ENCODE data around the gene SCTR.

GRCh38 chr2:119433636-119434327 is 90.5 kb downstream of the SCTR start:
- TF ChIP-seq, protein P1, sequence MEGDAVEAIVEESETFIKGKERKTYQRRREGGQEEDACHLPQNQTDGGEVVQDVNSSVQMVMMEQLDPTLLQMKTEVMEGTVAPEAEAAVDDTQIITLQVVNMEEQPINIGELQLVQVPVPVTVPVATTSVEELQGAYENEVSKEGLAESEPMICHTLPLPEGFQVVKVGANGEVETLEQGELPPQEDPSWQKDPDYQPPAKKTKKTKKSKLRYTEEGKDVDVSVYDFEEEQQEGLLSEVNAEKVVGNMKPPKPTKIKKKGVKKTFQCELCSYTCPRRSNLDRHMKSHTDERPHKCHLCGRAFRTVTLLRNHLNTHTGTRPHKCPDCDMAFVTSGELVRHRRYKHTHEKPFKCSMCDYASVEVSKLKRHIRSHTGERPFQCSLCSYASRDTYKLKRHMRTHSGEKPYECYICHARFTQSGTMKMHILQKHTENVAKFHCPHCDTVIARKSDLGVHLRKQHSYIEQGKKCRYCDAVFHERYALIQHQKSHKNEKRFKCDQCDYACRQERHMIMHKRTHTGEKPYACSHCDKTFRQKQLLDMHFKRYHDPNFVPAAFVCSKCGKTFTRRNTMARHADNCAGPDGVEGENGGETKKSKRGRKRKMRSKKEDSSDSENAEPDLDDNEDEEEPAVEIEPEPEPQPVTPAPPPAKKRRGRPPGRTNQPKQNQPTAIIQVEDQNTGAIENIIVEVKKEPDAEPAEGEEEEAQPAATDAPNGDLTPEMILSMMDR (conservative IDR thresholded peaks at IDR 0.05), result no peak
- TF ChIP-seq EZH2 (IDR thresholded peaks at IDR 0.05; ENCODE audit: low read depth), result no peak

All from PC-9 (cell line).